GM23248 (cell line): ENCODE results near the gene MAP3K4.

ENCODE experiments used
- EZH2 ChIP-seq: fragments of 200-600 bp; sonication (generic); IDR thresholded peaks from 2 replicates; pipeline ENCODE4 v1.6.1; 2018; ENCODE audit warnings: antibody characterized with exemption, mild to moderate bottlenecking; ENCODE audit not compliant: insufficient read depth, poor library complexity, severe bottlenecking
- EZH2phosphoT487 ChIP-seq: fragments of 200-600 bp; sonication (generic); IDR thresholded peaks from 2 replicates; pipeline ENCODE4 v1.6.1; 2018; ENCODE audit warnings: antibody characterized with exemption, moderate library complexity, mild to moderate bottlenecking, low read depth; ENCODE audit not compliant: insufficient read depth

DNA sequence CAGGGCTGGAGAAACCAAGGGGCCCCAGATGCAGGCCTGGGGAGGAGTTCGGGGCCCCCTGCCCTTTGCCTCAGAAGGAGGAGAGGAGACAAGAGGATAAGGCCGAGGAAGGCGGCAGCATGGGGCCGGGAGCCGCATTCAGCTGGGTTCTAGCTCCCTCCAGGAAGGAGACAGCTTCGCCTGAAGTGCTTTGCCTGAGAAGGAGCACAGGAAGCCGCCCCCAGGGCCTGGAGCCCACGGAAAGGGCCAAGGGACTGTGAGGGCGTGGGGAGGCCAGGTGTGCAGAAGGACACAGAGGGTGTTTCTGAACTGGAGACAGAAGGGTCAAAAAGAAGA, 160.9 kb downstream of the MAP3K4 start:
- no peak for TF ChIP-seq EZH2
- no peak for TF ChIP-seq EZH2phosphoT487
